H9 (cell line): ENCODE measurements around the gene CFAP99. TPM values are rescaled to one million over a fixed set of nuclear protein-coding genes. Genes with fewer than 3 reads are reported as not detected.
A peak's percentile ranks its signal among the peaks of the same experiment; 100 is the strongest.

Experiments
- DNase-seq: peaks from one replicate; pipeline ENCODE4 v3.0.0-alpha.2; 2017
- H2AFZ ChIP-seq: one replicate; pipeline ENCODE4 v1.6.1; 2013; ENCODE audit warnings: mild to moderate bottlenecking, low read length, control low read depth, moderate library complexity
- H2AK5ac ChIP-seq: 2 replicates; pipeline ENCODE4 v1.6.1; 2013; ENCODE audit warnings: low read length, control low read depth, mixed read lengths; ENCODE audit not compliant: insufficient read length
- H2BK120ac ChIP-seq: one replicate; pipeline ENCODE4 v1.6.1; 2013; ENCODE audit warnings: low read depth, mild to moderate bottlenecking, low read length, control low read depth, inconsistent platforms; ENCODE audit not compliant: poor library complexity, severe bottlenecking
- H2BK12ac ChIP-seq: 2 replicates; pipeline ENCODE4 v1.6.1; 2013; ENCODE audit warnings: low read length, control low read depth, mixed read lengths, low read depth; ENCODE audit not compliant: insufficient read length
- H2BK15ac ChIP-seq: 2 replicates; pipeline ENCODE4 v1.6.1; 2013; ENCODE audit warnings: low read depth, low read length, control low read depth
- H2BK20ac ChIP-seq: one replicate; pipeline ENCODE4 v1.6.1; 2013; ENCODE audit warnings: low read depth, mild to moderate bottlenecking, low read length, control low read depth, inconsistent platforms; ENCODE audit not compliant: poor library complexity, severe bottlenecking
- H2BK5ac ChIP-seq: 2 replicates; pipeline ENCODE4 v1.6.1; 2013; ENCODE audit warnings: low read length, control low read depth, mixed read lengths; ENCODE audit not compliant: insufficient read length
- H3K14ac ChIP-seq: 2 replicates; pipeline ENCODE4 v1.6.1; 2013; ENCODE audit warnings: low read length, control low read depth; ENCODE audit not compliant: insufficient read depth
- H3K18ac ChIP-seq: 2 replicates; pipeline ENCODE4 v1.6.1; 2013; ENCODE audit warnings: low read depth, mild to moderate bottlenecking, mixed read lengths, low read length, control low read depth; ENCODE audit not compliant: insufficient read length
- H3K23ac ChIP-seq: 2 replicates; pipeline ENCODE4 v1.6.1; 2013; ENCODE audit warnings: low read length, control low read depth, mixed read lengths, low read depth; ENCODE audit not compliant: insufficient read length
- H3K23me2 ChIP-seq: 2 replicates; pipeline ENCODE4 v1.6.1; 2013; ENCODE audit warnings: low read depth, mild to moderate bottlenecking, mixed read lengths, low read length, control low read depth; ENCODE audit not compliant: insufficient read length, poor library complexity, severe bottlenecking
- H3K27ac ChIP-seq: 2 replicates; pipeline ENCODE4 v1.5.1; 2013; ENCODE audit warnings: low read length, control low read depth, mixed read lengths, low read depth; ENCODE audit not compliant: insufficient read length
- H3K27me3 ChIP-seq: 2 replicates; pipeline ENCODE4 v1.6.1; 2013; ENCODE audit warnings: low read length, control low read depth, inconsistent platforms; ENCODE audit not compliant: insufficient read depth
- H3K4ac ChIP-seq: 2 replicates; pipeline ENCODE4 v1.6.1; 2013; ENCODE audit warnings: low read depth, mild to moderate bottlenecking, control low read depth, inconsistent platforms, low read length, moderate library complexity
- H3K4me1 ChIP-seq: 2 replicates; pipeline ENCODE4 v1.6.1; 2013; ENCODE audit warnings: low read length, control low read depth, inconsistent platforms; ENCODE audit not compliant: insufficient read depth
- H3K4me2 ChIP-seq: 2 replicates; pipeline ENCODE4 v1.6.1; 2013; ENCODE audit warnings: low read length, control low read depth, mixed read lengths; ENCODE audit not compliant: insufficient read length, insufficient read depth
- H3K56ac ChIP-seq: 2 replicates; pipeline ENCODE4 v1.6.1; 2013; ENCODE audit warnings: low read depth, mild to moderate bottlenecking, mixed read lengths, low read length, control low read depth; ENCODE audit not compliant: insufficient read length
- H3K79me1 ChIP-seq: 2 replicates; pipeline ENCODE4 v1.6.1; 2013; ENCODE audit warnings: low read depth, mild to moderate bottlenecking, moderate library complexity, low read length, control low read depth, inconsistent platforms; ENCODE audit not compliant: insufficient read depth, poor library complexity, severe bottlenecking
- H3K79me2 ChIP-seq: 2 replicates; pipeline ENCODE4 v1.6.1; 2013; ENCODE audit warnings: low read length, control low read depth, inconsistent platforms; ENCODE audit not compliant: insufficient read depth
- H3K9ac ChIP-seq: 2 replicates; pipeline ENCODE4 v1.6.1; 2013; ENCODE audit warnings: low read length, control low read depth, mixed read lengths; ENCODE audit not compliant: insufficient read length; ENCODE audit errors: extremely low read depth
- H3K9me3 ChIP-seq: one replicate; pipeline ENCODE4 v1.6.1; 2013; ENCODE audit warnings: low read depth, low read length, inconsistent platforms; ENCODE audit not compliant: control insufficient read depth
- H3T11ph ChIP-seq: one replicate; pipeline ENCODE4 v1.6.1; 2013; ENCODE audit warnings: mild to moderate bottlenecking, low read length, control low read depth, inconsistent platforms
- H4K20me1 ChIP-seq: one replicate; pipeline ENCODE4 v1.6.1; 2013; ENCODE audit not compliant: control insufficient read depth, insufficient read length, insufficient read depth
- H4K5ac ChIP-seq: 2 replicates; pipeline ENCODE4 v1.6.1; 2013; ENCODE audit warnings: low read depth, mild to moderate bottlenecking, mixed read lengths, low read length, control low read depth; ENCODE audit not compliant: insufficient read length
- H4K8ac ChIP-seq: replicated peaks from 2 replicates; pipeline ENCODE4 v1.6.1; 2013; ENCODE audit warnings: low read length, control low read depth, mixed read lengths, low read depth; ENCODE audit not compliant: insufficient read length
- H4K91ac ChIP-seq: 2 replicates; pipeline ENCODE4 v1.6.1; 2013; ENCODE audit warnings: low read depth, mild to moderate bottlenecking, moderate library complexity, mixed read lengths, low read length, control low read depth; ENCODE audit not compliant: insufficient read length
- H3K27ac Mint-ChIP-seq, 3 experiments: 2 replicates in 2 of 3; 3 replicates in 1 of 3; pipeline ENCODE4 v1.8.0; 2020 to 2021; ENCODE audit warnings: mixed read lengths in 3 of 3, mild to moderate bottlenecking in 1 of 3, moderate library complexity in 1 of 3
- H3K27me3 Mint-ChIP-seq: 2 replicates; pipeline ENCODE4 v1.8.0; 2021; ENCODE audit warnings: low read depth, mild to moderate bottlenecking, moderate library complexity, mixed read lengths
- H3K36me3 Mint-ChIP-seq, 3 experiments: 2 replicates in 2 of 3; 3 replicates in 1 of 3; pipeline ENCODE4 v1.8.0; 2020 to 2021; ENCODE audit warnings: low read depth in 3 of 3, mixed read lengths in 3 of 3; ENCODE audit not compliant: insufficient read depth in 1 of 3
- H3K4me1 Mint-ChIP-seq, 2 experiments: 2 replicates each; pipeline ENCODE4 v1.8.0; 2020; ENCODE audit warnings: mixed read lengths in 2 of 2
- H3K4me3 Mint-ChIP-seq, 2 experiments: 2 replicates in 1 of 2; 3 replicates in 1 of 2; pipeline ENCODE4 v1.8.0; 2020 to 2021; ENCODE audit warnings: mild to moderate bottlenecking in 2 of 2, mixed read lengths in 2 of 2, moderate library complexity in 1 of 2
- H3K9me3 Mint-ChIP-seq, 2 experiments: 2 replicates in 1 of 2; 3 replicates in 1 of 2; pipeline ENCODE4 v1.8.0; 2020; ENCODE audit warnings: mild to moderate bottlenecking in 2 of 2, mixed read lengths in 2 of 2, moderate library complexity in 1 of 2
- WGBS: extraction: QIAGEN DNeasy Blood & Tissue Kit; methylation state at CpG from one replicate; pipeline ENCODE4 v1.1.7; 2013; ENCODE audit warnings: missing lambda C conversion rate, low lambda C conversion rate, mixed read lengths; ENCODE audit not compliant: insufficient read length; ENCODE audit errors: extremely low coverage; 5-methylcytosine and 5-hydroxymethylcytosine counted together
- total RNA-seq: library from RNA; stranded (reverse); gene quantifications from 2 replicates; pipeline ENCODE4 v1.2.1, GENCODE V29; 2021
- TF ChIP-seq, protein P1 (sequence below): fragments of 200-600 bp; sonication (generic); conservative IDR thresholded peaks from 3 replicates; pipeline ENCODE4 v1.8.0; 2021; ENCODE audit warnings: antibody characterized with exemption, mild to moderate bottlenecking

Gene CFAP99
- total RNA-seq, 1 experiment from 2014 or later, result 0.35 TPM

DNA sequence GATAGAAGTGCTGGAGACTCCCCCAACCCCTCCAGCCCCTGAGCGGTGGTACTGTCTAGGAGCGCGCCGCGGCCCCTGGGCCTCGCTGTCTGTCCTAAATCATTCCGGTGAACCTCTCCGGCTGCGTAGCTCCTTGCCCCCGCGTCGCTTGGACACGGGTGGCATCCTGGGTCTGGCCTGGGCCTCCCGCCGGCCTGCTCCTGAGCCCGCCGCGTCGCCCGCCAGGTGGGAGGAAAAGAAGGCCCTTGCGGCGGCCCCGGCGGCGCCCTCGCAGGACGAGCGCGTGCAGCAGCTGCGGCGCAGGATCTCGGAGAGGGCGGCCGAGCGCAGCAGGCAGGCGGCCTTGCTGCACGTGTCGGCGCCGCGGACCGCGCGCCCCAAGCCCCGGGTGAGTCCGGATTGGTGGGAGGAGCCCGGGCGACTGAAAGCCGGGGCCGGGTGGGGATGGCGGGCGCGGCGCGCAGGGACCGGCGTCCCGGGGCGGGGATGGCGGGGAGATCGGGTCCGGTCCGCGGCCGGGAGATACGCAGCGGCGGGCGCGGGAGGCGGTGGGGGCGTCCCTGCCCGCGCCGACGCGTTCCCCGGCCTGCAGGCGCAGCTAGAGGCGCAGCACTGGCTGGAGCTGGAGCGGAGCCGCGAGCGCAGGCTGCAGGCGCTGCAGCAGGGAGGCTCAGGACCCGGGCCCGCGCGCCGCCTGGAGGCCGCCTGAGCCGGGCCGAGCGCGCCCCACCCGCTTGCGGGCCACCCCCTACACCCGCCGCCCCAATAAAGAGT is 43.6 kb downstream of the CFAP99 start:
- no peak overlapping the region for H2BK15ac ChIP-seq
- Mint-ChIP-seq H3K27me3 (peaks cover 40% of the 10 kb centered on the region), H3K9me3 (no peaks in the 10 kb centered on the region; a peak in 1 of 5 replicates), H3K4me3 (peak overlapping the region; percentile 48 to 81), H3K4me1 (peaks cover 15 to 20% of the 10 kb centered on the region in 2 experiments), H3K27ac (no peak overlapping the region), H3K36me3 (peaks cover 0 to 7% (median 2%) of the 10 kb centered on the region in 3 experiments; a peak in 4 of 7 replicates)
- H2AK5ac ChIP-seq, result no peak overlapping the region
- no peak overlapping the region for H3K18ac ChIP-seq
- no peak overlapping the region for H4K8ac ChIP-seq
- no peak overlapping the region for H2BK20ac ChIP-seq
- H3T11ph ChIP-seq, result no peak overlapping the region
- no peaks in the 10 kb centered on the region for H3K4me1 ChIP-seq
- TF ChIP-seq, protein P1, sequence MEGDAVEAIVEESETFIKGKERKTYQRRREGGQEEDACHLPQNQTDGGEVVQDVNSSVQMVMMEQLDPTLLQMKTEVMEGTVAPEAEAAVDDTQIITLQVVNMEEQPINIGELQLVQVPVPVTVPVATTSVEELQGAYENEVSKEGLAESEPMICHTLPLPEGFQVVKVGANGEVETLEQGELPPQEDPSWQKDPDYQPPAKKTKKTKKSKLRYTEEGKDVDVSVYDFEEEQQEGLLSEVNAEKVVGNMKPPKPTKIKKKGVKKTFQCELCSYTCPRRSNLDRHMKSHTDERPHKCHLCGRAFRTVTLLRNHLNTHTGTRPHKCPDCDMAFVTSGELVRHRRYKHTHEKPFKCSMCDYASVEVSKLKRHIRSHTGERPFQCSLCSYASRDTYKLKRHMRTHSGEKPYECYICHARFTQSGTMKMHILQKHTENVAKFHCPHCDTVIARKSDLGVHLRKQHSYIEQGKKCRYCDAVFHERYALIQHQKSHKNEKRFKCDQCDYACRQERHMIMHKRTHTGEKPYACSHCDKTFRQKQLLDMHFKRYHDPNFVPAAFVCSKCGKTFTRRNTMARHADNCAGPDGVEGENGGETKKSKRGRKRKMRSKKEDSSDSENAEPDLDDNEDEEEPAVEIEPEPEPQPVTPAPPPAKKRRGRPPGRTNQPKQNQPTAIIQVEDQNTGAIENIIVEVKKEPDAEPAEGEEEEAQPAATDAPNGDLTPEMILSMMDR, result peak; percentile 60
- no peaks in the 10 kb centered on the region for H3K9me3 ChIP-seq
- H4K5ac ChIP-seq, result no peak overlapping the region
- H3K79me2 ChIP-seq, result no peaks in the 10 kb centered on the region
- no peak overlapping the region for H3K27ac ChIP-seq
- H3K14ac ChIP-seq, result 0 out of 2 replicates have a peak overlapping the region, but pooled peaks have one; percentile 59
- H3K27me3 ChIP-seq, result peaks cover 3% of the 10 kb centered on the region; the same call in 1 of the 2 replicates
- no peak overlapping the region for H3K23ac ChIP-seq
- H3K56ac ChIP-seq, result no peak overlapping the region
- no peaks in the 10 kb centered on the region for H3K79me1 ChIP-seq
- H2BK12ac ChIP-seq, result no peak overlapping the region
- peak; percentile 70 for DNase-seq
- whole genome bisulfite sequencing, result no CpG with 5 or more reads among the region's 99 CpGs
- H3K23me2 ChIP-seq, result no peaks in the 10 kb centered on the region
- H2BK120ac ChIP-seq, result no peak overlapping the region
- H2AFZ ChIP-seq, result no peak overlapping the region
- H3K4me2 ChIP-seq, result peak overlapping the region; percentile 32
- no peak overlapping the region for H3K4ac ChIP-seq
- no peak overlapping the region for H3K9ac ChIP-seq
- H4K20me1 ChIP-seq, result no peaks in the 10 kb centered on the region
- no peak overlapping the region for H2BK5ac ChIP-seq
- no peak overlapping the region for H4K91ac ChIP-seq
